Gastrocnemius medialis (tissue), 4 donors: Measurements from ENCODE around the gene PRDM5.

Experiments used
- POLR2A ChIP-seq, 2 donors: fragments of 450-650 bp; IDR thresholded peaks; one replicate each; pipeline ENCODE4 v1.6.1; 2017; ENCODE audit warnings: antibody characterized with exemption in 2 of 2, mild to moderate bottlenecking in 2 of 2, moderate library complexity in 2 of 2
- TF ChIP-seq, protein P1 (sequence below), 5 experiments: fragments of 450-650 bp in 3 of 5; fragments of 200-600 bp in 2 of 5; sonication (generic) in 2 of 5; IDR thresholded peaks in 4 of 5; conservative IDR thresholded peaks in 1 of 5; 1 replicate in 4 of 5; 2 replicates in 1 of 5; pipeline ENCODE4 v1.5.1; 2016 to 2019; ENCODE audit warnings: antibody characterized with exemption in 5 of 5, mild to moderate bottlenecking in 3 of 5, moderate library complexity in 3 of 5

DNA sequence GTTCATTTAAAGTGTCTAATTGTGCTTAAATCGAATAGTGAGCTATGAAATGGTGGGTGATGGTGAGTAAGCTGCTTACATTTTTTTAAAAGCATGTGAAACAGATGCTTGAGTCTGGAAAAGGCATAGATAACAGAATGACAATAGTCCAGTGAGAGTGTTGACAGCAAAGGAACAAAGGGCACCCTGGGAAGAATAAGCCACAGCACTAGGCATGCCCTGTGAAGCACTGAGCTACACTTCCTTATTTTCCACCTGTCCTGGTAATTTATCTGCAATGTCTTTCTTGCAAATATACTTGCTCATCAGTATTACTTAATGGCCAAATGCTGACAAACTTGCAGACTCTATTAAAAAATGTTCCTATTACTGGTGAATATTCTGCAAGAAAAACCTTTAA is 168.7 kb downstream of the PRDM5 start:
- no peak for TF ChIP-seq POLR2A (IDR thresholded peaks at IDR 0.05)
- TF ChIP-seq, protein P1, sequence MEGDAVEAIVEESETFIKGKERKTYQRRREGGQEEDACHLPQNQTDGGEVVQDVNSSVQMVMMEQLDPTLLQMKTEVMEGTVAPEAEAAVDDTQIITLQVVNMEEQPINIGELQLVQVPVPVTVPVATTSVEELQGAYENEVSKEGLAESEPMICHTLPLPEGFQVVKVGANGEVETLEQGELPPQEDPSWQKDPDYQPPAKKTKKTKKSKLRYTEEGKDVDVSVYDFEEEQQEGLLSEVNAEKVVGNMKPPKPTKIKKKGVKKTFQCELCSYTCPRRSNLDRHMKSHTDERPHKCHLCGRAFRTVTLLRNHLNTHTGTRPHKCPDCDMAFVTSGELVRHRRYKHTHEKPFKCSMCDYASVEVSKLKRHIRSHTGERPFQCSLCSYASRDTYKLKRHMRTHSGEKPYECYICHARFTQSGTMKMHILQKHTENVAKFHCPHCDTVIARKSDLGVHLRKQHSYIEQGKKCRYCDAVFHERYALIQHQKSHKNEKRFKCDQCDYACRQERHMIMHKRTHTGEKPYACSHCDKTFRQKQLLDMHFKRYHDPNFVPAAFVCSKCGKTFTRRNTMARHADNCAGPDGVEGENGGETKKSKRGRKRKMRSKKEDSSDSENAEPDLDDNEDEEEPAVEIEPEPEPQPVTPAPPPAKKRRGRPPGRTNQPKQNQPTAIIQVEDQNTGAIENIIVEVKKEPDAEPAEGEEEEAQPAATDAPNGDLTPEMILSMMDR (IDR thresholded peaks at IDR 0.05 in 4 of 5, conservative IDR thresholded peaks at IDR 0.05 in 1 of 5), result no peak
